GM18873 (cell line): Measurements from ENCODE around the gene ROR2.
"Not testable (repeated sequence)": the region's sequence is repeated elsewhere in the genome, so short reads cannot be mapped to it uniquely, and the experiment has no call there.

Source experiments
- ATAC-seq: cut with Tn5 transposase; IDR thresholded peaks from one replicate; pipeline ENCODE4 v1.9.1; 2021; ENCODE audit warnings: mild to moderate bottlenecking, moderate library complexity, moderate number of reproducible peaks; ENCODE audit not compliant: unreplicated experiment, low FRiP score

The ROR2 gene

GRCh38 chr9:91659529-91660495, 290.2 kb downstream of the ROR2 start:
- ATAC-seq, result no peak

DNA sequence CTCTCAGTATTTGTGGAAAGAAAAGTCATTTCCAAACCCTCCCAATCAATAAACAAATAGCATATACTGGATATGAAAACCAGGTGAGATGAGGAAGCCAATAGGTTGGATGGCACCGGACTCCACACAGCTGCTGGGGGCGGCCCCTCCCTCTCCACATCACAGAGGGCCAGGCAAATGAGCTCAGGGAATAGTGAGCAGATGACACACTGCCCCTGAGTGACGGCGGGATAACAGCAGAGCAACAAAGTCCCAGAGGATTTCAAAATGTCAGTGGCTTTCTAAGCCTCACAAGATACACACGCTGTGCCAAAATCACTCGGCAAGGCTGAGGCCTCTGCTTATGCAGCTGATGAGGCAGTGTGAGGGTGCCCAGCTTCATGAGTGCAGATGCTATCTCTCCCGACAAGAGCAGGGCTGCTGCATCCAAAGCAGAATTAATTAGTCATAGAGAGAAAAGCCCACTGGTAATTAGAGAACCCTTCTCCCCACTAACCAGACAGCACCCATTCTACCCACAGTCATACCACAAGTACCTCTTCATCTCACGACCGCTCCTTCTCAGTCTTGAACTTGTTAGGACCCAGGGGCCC, 291.4 kb downstream of the ROR2 start:
- ATAC-seq, result no peak

DNA sequence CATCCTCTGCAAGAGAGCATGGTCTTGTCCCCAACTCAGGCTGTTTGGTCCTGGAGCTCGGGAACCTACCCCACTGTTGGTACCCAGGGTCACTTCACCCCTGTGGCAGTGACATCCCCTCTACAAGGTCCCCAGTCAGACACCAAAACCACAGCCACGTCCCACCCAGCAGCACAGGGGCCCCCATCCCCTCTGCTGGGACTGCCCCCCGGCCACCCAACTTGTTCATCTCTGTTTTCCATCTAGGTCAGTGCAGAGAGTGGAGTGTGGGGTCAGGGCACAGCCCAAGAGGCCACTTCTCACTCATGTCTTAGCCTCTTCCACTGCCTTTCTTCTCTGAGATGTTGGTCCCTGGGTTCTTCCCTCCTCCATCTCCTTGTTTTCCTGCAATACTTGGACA, 292.5 kb downstream of the ROR2 start:
- ATAC-seq, result no peak

DNA sequence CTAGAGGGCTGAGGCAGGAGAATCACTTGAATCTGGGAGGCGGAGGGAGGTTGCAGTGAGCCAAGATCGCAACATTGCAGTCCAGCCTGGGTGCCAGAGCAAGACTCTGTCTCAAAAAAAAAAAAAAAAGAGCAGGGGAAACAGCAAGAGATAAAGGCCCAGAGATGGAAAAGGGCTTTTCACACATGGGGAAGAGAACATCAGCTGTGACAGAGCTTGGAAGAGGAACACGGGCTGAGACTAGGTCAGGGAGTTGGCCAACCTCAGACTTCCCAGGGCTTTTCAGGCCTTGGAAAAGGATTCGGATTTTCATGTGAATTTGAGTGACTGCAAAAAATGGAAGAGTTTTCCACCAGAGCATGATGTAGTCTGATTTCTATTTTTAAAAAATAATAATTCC, 294.4 kb downstream of the ROR2 start:
- no peak for ATAC-seq

- ATAC-seq, result no peak
Observed at GRCh38 chr9:91655215-91655614, 294.8 kb downstream of the ROR2 start.

DNA sequence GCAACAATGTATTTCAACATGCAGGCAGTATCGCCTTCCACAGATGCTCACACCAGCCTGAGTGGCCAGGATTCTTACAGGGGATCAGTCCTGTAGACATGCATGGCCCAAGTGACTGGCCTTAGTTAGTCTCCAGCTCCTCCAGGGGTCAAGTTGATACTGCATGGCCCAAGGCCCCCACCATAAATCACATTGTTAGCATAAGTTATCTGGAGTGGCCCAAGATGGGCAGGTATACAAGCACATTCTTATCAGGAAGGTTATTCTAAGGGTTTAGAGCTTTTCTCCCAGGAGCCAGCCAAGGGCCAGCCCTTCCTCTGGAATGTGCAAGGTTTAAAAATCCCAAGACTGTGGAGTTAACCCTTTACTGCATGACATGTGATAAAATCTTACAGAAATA, 295.5 kb downstream of the ROR2 start:
- no peak for ATAC-seq

DNA sequence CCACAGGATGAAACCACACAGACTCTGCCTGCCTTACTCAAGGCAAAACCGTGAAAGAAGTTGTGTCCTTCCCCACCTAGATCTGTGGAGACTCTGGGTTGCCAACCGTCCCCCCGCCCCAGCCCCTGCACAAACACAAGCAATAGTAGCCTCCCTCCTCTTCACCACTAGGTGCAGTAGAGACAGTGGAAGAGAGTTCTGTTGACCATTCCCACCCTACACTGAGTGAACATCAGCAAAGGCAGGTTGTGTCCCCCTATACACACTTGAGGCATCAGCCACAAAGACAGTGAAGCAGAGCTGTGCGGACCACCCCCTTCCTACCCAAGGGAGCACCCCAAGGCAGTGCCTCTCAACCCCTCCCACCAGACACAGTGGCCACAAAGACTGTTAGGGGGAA, 302.7 kb downstream of the ROR2 start:
- no peak for ATAC-seq

- ATAC-seq, result no peak
Observed at GRCh38 chr9:91646702-91647101, 303.3 kb downstream of the ROR2 start.

DNA sequence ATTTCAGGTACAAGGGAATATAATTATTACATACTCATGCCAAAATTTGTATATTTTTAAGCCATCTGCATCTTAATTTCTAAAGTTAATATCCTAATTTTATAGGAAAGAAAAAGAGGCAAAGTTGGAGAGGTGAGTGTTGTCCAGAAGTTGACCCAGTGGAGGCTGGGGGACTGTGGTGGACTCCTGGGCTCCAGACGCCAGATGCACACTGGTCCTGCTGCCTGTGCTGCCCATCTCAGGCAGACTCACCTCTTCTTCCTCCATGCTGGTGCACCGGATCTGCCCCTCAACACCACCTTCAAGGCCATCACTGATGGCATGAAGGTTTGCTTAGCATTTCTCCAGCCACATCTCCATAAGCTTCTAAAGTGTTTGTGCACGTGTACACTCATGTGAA, 305.6 kb downstream of the ROR2 start:
- ATAC-seq, result no peak

DNA sequence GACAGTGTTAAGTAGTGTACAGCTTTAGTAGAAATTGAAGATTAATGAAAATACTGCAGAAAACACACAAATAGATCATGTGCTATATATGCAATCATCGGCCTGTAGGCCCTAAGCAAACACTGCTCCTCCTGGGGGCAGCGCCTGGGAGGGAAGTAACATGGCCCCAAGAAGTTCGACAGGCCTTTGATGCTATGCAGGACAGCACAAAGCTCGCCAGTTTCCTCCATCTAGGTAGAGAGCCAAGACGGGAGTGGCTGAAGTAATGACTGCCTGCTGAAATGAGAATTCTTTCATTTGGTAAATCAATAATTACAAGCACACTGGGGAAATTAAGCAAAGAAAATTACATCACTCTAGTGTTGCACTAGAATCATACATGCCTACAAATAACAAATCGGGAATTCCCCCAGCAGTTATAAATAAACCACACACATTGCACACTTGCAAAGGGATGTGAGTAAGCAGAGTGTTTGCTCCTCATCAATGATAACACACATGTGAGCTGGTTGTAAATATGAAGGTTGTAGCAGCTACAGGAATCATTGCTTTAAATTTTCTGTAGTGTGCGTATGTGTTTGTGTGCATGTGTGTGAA, 306.4 kb downstream of the ROR2 start:
- no peak for ATAC-seq

- ATAC-seq, result no peak
Observed at GRCh38 chr9:91642771-91643170, 307.3 kb downstream of the ROR2 start.

- no peak for ATAC-seq
Observed at GRCh38 chr9:91640428-91640827, 309.6 kb downstream of the ROR2 start.

GRCh38 chr9:91639054-91639453, 311.0 kb downstream of the ROR2 start:
- ATAC-seq, result no peak

DNA sequence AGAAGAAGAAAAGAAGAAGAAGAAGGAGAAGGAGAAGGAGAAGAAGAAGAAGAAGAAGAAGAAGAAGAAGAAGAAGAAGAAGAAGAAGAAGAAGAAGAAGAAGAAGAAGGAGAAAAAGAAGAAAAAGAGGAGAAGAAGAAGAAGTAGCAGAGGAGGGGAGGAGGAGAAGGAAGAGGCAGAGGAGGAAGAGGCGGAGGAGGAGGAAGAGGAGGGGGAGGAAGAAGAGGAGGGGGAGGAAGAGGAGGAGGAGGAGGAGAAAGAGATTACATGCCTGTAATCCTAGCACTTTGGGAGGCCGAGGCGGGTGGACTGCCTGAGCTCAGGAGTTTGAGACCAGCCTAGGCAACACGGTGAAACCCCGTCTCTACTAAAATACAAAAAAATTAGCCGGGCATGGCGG, 315.2 kb downstream of the ROR2 start:
- not testable (repeated sequence) for ATAC-seq

- no peak for ATAC-seq
Observed at GRCh38 chr9:91629718-91630117, 320.3 kb downstream of the ROR2 start.

DNA sequence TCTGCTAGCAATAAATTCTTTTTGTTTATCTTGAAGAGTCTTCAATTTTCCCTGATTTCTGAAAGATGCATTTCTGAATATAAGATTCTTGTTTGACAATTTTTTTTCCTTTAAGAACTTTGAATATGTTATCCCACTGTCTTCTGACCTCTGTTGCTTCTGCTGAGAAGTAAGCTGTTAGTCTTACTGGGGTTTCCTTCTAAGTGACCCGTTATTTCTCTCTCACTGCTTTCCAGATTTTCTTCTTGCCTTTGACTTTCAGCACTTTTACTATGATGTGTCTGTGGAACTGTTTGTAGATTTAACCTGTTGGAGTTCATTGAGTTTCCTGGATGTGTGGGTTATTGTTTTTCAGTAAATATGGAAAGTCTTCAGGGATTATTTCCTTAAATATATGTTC, 321.1 kb downstream of the ROR2 start:
- ATAC-seq, result no peak

DNA sequence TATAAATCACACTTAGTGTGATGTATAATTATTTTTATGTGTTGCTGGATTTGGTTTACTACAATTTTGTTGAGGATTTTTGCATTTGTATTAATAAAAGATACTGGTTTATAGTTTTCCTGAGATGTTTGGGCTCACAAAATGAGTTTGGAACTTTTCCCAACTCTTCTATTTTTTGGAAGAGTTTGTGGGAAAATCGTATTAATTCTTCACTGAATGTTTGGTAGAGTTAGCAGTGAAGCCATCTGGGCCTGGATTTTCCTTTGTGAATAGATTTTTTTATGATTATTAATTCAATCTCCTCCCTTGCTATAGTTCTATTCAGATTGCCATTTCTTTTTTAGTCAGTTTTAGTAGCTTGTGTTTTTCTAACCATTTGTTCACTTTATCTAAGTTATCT, 324.7 kb downstream of the ROR2 start:
- no peak for ATAC-seq

GRCh38 chr9:91623004-91623403, 327.0 kb downstream of the ROR2 start:
- ATAC-seq, result no peak

DNA sequence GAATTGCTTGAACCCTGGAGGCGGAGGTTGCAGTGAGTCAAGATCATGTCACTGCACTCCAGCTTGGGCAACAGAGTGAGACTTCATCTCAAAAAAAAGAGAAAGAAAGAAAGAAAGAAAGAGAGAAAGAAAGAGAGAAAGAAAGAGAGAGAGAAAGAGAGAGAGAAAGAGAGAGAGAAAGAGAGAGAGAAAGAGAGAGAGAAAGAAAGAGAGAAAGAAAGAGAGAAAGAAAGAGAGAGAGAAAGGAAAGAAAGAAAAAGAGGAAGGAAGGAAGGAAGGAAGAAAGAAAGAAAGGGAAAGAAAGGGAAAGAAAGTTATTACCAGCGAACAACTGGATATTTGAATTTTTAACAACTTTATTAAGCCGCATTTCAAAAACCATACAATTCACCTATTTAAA, 327.9 kb downstream of the ROR2 start:
- ATAC-seq, result not testable (repeated sequence)

DNA sequence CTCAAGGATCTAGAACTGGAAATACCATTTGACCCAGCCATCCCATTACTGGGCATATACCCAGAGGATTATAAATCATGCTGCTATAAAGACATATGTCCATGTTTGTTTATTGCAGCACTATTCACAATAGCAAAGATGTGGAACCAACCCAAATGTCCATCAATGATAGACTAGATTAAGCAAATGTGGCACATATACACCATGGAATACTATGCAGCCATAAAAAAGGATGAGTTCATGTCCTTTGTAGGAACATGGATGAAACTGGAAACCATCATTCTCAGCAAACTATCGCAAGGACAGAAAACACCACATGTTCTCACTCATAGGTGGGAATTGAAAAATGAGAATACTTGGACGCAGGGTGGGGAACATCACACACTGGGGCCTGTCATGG, 336.0 kb downstream of the ROR2 start:
- ATAC-seq, result not testable (repeated sequence)

GRCh38 chr9:91611582-91611981, 338.4 kb downstream of the ROR2 start:
- ATAC-seq, result no peak
